Activated T-cell treated with anti-CD3 and anti-CD28 coated beads, Interleukin-2, amount 50 U/mL, for 24 hours (primary cell): Measurements from ENCODE around the gene ARHGEF16.

Source experiments
- DNase-seq: peaks from one replicate; pipeline ENCODE4 v3.0.0-alpha.2; 2020
- H3K27ac Mint-ChIP-seq: 2 replicates; pipeline ENCODE4 v1.8.0; 2020; ENCODE audit warnings: mild to moderate bottlenecking, mixed read lengths
- H3K27me3 Mint-ChIP-seq: 2 replicates; pipeline ENCODE4 v1.8.0; 2020; ENCODE audit warnings: mixed read lengths
- H3K36me3 Mint-ChIP-seq: 2 replicates; pipeline ENCODE4 v1.8.0; 2020; ENCODE audit warnings: low read depth, mixed read lengths
- H3K4me1 Mint-ChIP-seq: 2 replicates; pipeline ENCODE4 v1.8.0; 2020; ENCODE audit warnings: low read depth, mixed read lengths
- H3K4me3 Mint-ChIP-seq: 2 replicates; pipeline ENCODE4 v1.8.0; 2020; ENCODE audit warnings: mild to moderate bottlenecking, moderate library complexity, mixed read lengths
- H3K9me3 Mint-ChIP-seq: 2 replicates; pipeline ENCODE4 v1.8.0; 2020; ENCODE audit warnings: mixed read lengths

Gene ARHGEF16

DNA sequence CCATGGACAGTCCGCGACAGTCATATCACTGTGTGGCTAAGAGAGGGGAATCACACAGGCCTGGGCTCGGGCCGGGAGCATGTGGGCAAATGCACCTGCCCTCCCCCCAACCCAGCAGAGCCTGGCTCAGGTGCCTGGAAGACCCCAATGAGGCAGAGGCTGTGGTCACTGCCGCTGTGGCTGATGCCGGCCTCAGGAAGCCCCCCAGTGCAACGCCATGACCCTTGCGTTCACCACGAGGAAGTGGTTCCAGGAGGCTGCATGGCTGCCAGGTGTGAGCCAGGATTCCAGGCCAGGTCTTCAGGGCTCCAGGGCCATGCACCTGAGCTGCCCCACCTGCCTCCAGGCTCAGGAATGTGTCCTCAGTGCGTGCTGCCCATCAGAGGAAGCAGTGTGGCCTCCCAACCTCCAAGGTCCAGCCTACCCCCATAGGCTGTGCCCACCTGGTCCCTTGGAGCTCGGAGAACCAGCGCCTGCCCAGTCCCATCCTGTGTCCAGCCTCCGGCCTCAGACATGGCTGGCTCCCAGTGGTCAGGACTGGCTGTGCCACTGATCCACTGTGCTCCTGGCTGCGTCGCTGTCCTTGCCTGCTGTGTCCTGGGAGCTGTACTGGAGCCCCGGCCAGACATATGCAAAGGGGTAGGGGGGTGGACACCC is 8.0 kb downstream of the ARHGEF16 start:
- Mint-ChIP-seq H3K4me1 (peaks cover 4% of the 10 kb centered on the region), H3K27me3 (no peaks in the 10 kb centered on the region), H3K9me3 (no peaks in the 10 kb centered on the region), H3K4me3 (no peak overlapping the region), H3K27ac (no peak overlapping the region), H3K36me3 (no peaks in the 10 kb centered on the region)
- DNase-seq = no peak

DNA sequence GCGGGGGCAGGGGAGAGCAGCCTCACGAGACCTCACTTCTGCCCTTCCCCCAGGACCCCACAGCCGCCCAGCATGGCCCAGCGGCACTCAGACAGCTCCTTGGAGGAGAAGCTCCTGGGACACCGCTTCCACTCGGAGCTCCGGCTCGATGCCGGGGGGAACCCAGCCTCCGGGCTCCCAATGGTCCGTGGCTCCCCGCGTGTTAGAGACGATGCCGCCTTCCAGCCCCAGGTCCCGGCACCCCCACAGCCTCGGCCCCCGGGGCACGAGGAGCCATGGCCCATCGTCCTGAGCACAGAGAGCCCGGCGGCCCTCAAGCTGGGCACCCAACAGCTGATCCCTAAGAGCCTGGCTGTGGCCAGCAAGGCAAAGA is 8.5 kb downstream of the ARHGEF16 start:
- no peaks in the 10 kb centered on the region for H3K9me3 Mint-ChIP-seq
- DNase-seq = no peak
- H3K27ac Mint-ChIP-seq = no peak overlapping the region

GRCh38 chr1:3463408-3463863 is 9.0 kb downstream of the ARHGEF16 start:
- no peaks in the 10 kb centered on the region for H3K27me3 Mint-ChIP-seq

More for the DNA sequence above, 8.5 kb downstream of the ARHGEF16 start:
- Mint-ChIP-seq H3K4me3 (no peak overlapping the region), H3K36me3 (no peaks in the 10 kb centered on the region), H3K4me1 (peaks cover 4% of the 10 kb centered on the region), H3K27me3 (no peaks in the 10 kb centered on the region)

GRCh38 chr1:3463891-3464648 is 9.6 kb downstream of the ARHGEF16 start:
- DNase-seq = no peak
- Mint-ChIP-seq H3K27me3 (no peaks in the 10 kb centered on the region), H3K36me3 (no peaks in the 10 kb centered on the region)

More at GRCh38 chr1:3463408-3463863, 9.0 kb downstream of the ARHGEF16 start:
- Mint-ChIP-seq H3K27ac (no peak overlapping the region), H3K36me3 (no peaks in the 10 kb centered on the region), H3K4me3 (no peak overlapping the region), H3K9me3 (no peaks in the 10 kb centered on the region), H3K4me1 (peaks cover 4% of the 10 kb centered on the region)
- DNase-seq = no peak

GRCh38 chr1:3464649-3465025 is 10.2 kb downstream of the ARHGEF16 start:
- H3K4me3 Mint-ChIP-seq = no peak overlapping the region
- H3K27me3 Mint-ChIP-seq = no peaks in the 10 kb centered on the region
- H3K36me3 Mint-ChIP-seq = no peaks in the 10 kb centered on the region
- H3K9me3 Mint-ChIP-seq = no peaks in the 10 kb centered on the region
- no peak overlapping the region for H3K27ac Mint-ChIP-seq
- peaks cover 4% of the 10 kb centered on the region for H3K4me1 Mint-ChIP-seq
- no peak for DNase-seq

More at GRCh38 chr1:3463891-3464648, 9.6 kb downstream of the ARHGEF16 start:
- no peaks in the 10 kb centered on the region for H3K9me3 Mint-ChIP-seq
- H3K27ac Mint-ChIP-seq = no peak overlapping the region
- H3K4me3 Mint-ChIP-seq = no peak overlapping the region
- H3K4me1 Mint-ChIP-seq = peaks cover 4% of the 10 kb centered on the region

DNA sequence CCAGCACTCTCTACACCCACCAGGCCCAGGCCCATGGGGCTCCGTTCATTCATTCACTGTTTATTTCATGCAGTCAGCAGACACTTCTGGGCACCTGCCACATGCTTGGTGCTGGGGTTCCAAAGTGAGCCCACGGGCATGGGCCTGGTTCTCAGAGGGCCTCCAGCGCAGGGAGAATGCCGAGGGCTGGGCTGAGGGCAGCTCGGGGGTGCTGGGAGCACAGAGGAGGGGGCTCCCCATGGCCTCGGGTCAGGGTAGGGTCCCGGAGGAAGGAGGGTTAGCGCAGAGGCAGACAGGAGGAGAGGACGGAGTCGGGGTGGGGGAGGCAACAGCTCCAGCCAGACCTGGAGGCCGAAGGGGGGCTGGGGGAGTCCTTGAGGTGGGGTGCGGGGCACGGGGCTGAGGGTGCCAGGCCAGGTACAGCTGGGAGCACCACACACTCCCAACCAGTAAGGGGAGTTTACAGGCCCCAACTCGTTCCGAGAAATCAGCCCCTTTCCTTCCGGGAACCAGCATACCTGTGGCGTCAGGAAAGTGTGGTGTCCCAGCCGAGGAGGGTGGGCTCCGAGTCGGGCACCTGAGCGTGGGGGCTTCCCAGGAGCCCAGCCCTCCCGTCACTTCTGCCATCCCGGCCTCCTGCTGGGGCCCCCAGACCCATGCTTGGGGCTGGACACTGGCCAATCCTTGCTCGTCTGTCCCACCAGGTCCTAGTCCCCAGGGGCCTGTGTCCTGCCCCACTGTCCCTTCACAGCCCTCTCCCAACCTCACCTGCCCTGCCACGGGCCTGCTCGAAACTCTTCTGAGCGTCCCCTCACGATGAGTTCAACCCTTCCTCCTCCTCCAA is 10.8 kb downstream of the ARHGEF16 start:
- H3K4me1 Mint-ChIP-seq = peaks cover 4% of the 10 kb centered on the region
- no peaks in the 10 kb centered on the region for H3K27me3 Mint-ChIP-seq
- H3K9me3 Mint-ChIP-seq = no peaks in the 10 kb centered on the region
- no peak for DNase-seq
- no peak overlapping the region for H3K4me3 Mint-ChIP-seq
- H3K36me3 Mint-ChIP-seq = no peaks in the 10 kb centered on the region
- H3K27ac Mint-ChIP-seq = no peak overlapping the region

DNA sequence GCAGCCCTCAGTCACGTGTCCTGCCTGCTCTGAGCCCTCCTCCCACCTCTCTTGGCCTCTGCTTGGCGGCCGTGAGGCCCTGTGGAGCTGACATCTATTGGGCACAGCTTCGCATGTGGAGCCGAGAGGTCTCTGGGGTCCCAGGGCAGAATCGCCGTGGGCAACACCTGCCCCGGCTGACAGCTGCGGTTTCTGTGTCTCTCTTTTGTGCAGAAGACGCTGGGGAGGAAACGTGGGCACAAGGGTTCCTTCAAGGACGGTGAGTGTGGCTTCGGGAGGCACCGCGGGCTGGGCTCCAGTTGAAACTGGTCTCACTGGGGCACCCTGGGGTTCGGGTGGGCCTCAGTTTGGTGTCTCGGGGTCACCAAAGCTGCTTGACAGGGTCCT is 11.5 kb downstream of the ARHGEF16 start:
- Mint-ChIP-seq H3K9me3 (no peaks in the 10 kb centered on the region), H3K4me1 (peaks cover 4% of the 10 kb centered on the region), H3K4me3 (no peak overlapping the region), H3K27me3 (no peaks in the 10 kb centered on the region), H3K36me3 (no peaks in the 10 kb centered on the region), H3K27ac (no peak overlapping the region)
- DNase-seq = no peak

DNA sequence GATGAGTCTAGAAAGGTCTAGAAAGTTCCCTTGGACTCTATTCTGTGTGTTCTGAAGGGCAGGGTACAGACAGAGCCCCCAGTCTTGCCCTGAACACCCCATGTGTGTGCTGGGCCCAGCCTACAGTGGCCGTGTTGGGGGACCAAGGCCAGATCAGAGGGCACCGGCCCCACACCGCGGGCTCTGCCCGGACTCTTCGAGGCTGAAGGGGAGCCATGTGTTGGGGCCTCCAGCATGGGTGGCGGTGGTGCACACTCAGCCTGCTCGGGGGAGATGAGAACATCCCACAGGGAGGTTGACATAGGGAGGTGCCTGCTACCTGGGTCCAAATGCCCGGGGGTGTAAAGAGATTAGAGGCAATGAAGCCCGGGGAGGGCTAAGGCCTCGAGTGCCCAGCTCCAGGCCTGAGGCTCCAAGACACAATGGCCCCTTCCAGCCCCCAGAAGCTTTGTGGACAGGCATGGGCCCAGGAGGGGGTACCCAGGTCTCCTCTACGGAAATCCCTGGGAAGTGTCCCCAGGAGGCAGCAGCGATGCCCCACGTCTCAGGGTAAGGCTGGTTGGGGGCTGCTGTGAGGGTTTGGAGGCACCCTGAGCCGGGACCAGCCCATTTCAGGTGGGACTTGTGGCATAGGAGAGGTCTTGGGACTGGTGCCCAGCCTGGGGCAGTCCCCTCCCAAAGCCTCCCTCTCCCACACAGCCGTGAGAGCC is 12.1 kb downstream of the ARHGEF16 start:
- H3K4me1 Mint-ChIP-seq = peaks cover 4% of the 10 kb centered on the region
- H3K36me3 Mint-ChIP-seq = no peaks in the 10 kb centered on the region
- H3K27ac Mint-ChIP-seq = no peak overlapping the region

DNA sequence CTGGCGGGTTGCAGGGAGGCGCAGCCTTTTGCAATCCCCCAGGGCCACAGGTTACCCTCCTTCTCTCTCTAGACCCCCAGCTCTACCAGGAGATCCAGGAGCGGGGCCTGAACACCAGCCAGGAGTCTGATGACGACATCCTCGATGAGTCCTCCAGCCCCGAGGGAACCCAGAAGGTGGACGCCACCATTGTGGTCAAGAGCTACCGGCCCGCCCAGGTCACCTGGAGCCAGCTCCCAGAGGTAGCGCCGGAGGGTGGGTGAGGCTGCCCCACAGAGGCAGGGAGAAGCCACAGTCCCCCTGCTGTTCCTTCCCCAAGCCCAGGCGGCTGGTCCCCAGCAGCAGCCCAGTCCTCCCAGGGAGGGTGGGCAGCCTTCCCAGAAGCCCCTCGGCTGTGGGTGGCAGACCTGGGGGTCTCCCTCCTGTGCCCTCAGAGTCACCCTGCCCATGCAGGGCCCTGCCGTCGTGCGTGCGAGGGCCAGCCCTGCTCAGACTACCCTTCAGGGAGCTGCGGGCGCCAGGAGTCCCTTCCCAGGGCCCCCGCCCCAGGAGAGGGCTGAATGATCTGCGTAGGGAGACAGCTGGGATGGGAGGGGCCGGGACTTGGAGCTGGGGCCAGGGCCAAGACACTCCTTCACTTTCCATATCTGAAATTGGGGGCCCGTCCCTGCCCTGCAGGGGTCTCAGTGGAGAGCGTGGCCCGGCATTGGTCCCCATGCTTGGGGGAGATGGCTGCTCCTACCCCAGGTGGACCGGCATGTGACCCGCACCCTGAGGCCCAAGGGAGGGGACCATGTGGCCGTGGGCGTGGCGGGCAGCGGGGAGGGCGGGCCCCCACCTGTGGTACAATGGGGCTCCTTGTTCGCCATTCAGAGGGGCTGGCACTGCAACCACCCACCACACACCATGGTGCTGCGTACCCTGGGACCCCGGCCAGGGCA is 12.9 kb downstream of the ARHGEF16 start:
- H3K27ac Mint-ChIP-seq = no peak overlapping the region
- H3K36me3 Mint-ChIP-seq = no peaks in the 10 kb centered on the region
- H3K4me1 Mint-ChIP-seq = peaks cover 4% of the 10 kb centered on the region
- DNase-seq = no peak
- H3K4me3 Mint-ChIP-seq = no peak overlapping the region
- no peaks in the 10 kb centered on the region for H3K27me3 Mint-ChIP-seq
- H3K9me3 Mint-ChIP-seq = no peaks in the 10 kb centered on the region

More for the DNA sequence above, 12.1 kb downstream of the ARHGEF16 start:
- DNase-seq = no peak
- no peak overlapping the region for H3K4me3 Mint-ChIP-seq
- no peaks in the 10 kb centered on the region for H3K27me3 Mint-ChIP-seq
- H3K9me3 Mint-ChIP-seq = no peaks in the 10 kb centered on the region

DNA sequence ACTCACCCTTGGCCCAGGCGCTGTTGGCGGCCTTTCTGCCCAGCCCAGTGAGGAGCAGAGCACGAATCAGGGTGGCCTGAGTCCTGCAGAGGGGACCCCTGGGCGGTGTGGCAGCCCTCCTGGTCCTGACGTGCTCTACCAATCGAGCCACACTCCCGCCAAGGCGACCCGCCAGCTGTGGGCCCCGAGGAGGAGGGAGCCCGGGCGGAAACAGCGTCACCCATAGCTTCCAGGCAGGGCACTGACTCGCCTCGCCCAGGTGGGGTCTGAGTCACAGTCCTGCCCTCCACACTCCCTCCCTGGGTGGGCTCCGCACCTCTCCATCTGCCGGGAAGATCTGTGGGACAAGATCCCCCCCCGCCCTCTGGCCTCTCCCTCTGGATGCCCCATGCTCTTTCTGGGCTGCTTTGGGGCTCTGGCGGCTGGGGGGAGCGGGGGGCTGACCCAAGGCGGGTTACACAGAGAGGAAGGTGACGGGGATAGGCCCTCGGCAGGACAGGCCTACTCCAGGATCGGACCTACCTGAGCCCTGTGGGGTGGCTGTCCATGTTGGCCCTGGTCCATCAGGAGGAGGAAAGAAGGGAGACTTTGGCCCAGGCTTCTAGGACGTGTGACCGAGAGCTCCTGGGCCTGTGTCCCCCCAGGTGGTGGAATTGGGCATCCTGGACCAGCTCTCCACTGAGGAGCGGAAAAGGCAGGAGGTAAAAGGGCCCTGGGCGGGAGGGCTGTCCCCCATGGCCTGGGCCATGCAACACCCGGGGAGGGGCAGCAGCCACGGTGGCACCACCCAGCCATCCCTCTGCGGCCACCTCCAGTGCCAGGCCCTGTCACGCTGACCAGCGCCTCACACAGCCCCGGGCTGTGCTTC is 14.0 kb downstream of the ARHGEF16 start:
- H3K27ac Mint-ChIP-seq = no peak overlapping the region
- no peak for DNase-seq
- no peak overlapping the region for H3K4me3 Mint-ChIP-seq
- peaks cover 4% of the 10 kb centered on the region for H3K4me1 Mint-ChIP-seq
- H3K36me3 Mint-ChIP-seq = no peaks in the 10 kb centered on the region
- H3K9me3 Mint-ChIP-seq = no peaks in the 10 kb centered on the region
- no peaks in the 10 kb centered on the region for H3K27me3 Mint-ChIP-seq

DNA sequence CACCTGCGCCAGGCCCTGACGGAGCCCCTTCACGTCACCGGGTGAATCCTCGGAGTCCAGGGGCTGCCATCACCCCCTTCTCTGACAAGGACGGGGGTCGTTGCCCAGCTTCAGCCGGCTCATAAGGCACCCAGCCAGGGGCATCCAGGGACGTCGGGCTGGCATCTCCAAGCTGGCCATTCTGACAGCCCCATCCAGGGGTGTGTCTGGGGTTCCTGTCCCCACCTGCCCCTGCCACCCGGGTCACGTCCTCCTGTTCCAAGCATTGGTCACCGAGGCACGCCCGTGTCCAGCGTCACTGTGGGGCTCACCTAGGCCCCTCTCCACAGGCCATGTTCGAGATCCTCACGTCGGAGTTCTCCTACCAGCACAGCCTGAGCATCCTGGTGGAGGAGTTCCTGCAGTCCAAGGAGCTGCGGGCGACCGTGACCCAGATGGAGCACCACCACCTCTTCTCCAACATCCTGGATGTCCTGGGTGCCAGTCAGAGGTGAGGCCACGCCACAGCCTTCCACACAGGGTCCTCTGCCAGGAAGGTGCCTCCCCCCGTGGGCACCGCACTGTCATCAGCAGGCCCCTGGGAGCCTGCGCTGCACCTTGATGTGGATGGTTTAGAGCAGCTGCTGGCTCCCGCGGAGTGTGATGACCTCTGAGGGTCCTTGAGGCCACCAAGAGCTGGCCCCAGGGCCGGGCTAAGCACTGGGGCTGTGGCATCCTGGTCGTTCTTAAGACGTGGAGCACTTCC is 14.8 kb downstream of the ARHGEF16 start:
- peaks cover 4% of the 10 kb centered on the region for H3K4me1 Mint-ChIP-seq
- H3K27me3 Mint-ChIP-seq = peaks cover 5% of the 10 kb centered on the region
- no peak overlapping the region for H3K27ac Mint-ChIP-seq
- no peak for DNase-seq
- no peaks in the 10 kb centered on the region for H3K36me3 Mint-ChIP-seq
- no peak overlapping the region for H3K4me3 Mint-ChIP-seq
- H3K9me3 Mint-ChIP-seq = no peaks in the 10 kb centered on the region

GRCh38 chr1:3469849-3470649 is 15.6 kb downstream of the ARHGEF16 start:
- Mint-ChIP-seq H3K36me3 (no peaks in the 10 kb centered on the region), H3K4me1 (peaks cover 4% of the 10 kb centered on the region), H3K9me3 (no peaks in the 10 kb centered on the region), H3K27me3 (peaks cover 5% of the 10 kb centered on the region), H3K4me3 (no peak overlapping the region), H3K27ac (no peak overlapping the region)
- no peak for DNase-seq
